ENCODE measurements around the gene ALKBH7.
"Not testable (repeated sequence)": the region's sequence is repeated elsewhere in the genome, so short reads cannot be mapped to it uniquely, and the experiment has no call there.

Gene ALKBH7

GRCh38 chr19:6373096-6373812 lies 660 bp downstream of the ALKBH7 start:
- DNase-seq, result peak; percentile 95

DNA sequence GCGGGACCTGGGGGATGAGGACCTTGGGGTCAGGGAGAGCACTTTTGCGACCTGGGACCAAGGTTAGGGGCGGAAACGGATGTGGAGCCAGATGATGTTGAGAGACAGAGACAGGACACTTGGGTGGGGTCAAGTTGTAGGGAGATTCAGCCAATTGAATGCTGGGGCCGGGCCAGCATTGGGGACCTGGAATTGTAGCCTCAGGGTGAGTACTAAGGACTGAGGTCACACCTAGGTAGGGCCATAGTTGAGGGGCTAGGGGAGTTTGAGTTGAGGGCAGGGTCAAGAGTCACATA lies 1.2 kb downstream of the ALKBH7 start:
- DNase-seq, result peak; percentile 56

DNA sequence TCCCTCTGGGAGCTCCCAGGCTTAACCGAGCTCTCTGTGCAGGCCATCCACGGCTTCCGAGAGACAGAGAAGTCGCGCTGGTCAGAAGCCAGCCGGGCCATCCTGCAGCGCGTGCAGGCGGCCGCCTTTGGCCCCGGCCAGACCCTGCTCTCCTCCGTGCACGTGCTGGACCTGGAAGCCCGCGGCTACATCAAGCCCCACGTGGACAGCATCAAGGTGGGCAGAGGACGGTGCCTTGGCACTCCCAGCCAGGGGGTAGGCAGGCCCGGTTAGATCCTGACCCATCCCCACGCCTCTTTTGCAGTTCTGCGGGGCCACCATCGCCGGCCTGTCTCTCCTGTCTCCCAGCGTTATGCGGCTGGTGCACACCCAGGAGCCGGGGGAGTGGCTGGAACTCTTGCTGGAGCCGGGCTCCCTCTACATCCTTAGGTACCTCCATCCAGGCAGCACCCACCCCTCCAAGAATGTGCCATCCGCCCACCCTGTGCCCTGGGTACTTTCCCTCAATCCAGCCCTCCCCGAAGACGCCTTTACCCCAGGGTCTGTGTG lies 1.6 kb downstream of the ALKBH7 start:
- DNase-seq, result no peak

- no peak for DNase-seq
Measured at GRCh38 chr19:6374711-6375410, 2.3 kb downstream of the ALKBH7 start.

DNA sequence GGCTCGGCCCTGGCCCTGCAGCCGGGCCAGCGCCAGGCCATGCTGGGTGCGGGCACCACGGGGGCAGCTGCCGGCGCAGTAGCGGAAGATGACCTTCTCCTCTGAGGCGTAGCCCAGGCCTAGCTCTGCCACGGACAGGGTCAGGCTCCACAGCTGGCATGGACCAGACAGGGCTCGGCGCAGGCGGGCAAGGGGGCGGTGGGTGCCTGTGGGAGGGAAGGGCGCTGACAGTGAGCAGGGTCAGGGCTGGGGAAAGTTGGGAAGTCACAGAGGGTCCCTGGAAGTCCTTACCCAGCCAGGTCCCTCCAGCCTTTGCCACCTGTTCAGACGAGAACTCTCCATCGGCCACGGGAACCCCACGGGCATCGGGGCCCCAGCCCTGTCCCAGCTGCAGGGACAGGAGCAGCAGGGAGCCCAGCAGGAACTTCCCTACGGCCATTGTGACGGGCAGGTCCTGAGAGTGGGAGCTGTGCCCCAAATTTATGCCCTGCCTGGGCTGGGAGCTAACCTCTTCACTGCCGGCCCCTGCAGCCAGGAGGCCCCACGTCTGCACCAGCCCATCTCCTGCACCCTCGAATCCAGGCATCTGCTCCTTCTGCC lies 2.9 kb downstream of the ALKBH7 start, which contains the start of gene PSPN:
PSPN (minus strand) TSS at position 523 of the 600 bp plus-strand sequence; CDS start at position 439, 84 bp downstream.
- no peak for DNase-seq

- DNase-seq, result no peak
Measured at GRCh38 chr19:6376512-6377190, 4.1 kb downstream of the ALKBH7 start.

DNA sequence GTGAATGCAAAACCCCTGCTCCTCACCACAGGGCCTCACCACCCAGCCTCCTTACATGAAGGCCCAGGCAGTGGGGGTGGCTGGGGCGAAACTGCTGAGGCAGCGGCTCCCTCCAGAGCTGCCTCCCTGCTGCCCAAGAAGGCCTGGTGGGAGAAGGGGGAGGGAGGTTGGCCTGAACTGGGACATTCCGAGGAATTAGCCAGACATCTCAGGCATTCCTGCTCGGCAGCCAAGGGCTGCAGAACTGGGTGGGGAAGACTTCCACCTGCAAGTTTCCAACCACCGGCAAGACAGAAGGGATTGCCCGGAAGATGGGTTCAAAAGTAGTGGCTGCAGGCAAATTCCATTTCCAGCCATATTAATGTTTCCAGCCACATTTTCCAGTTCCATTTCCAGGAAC lies 5.4 kb downstream of the ALKBH7 start:
- DNase-seq, result no peak

- no peak for DNase-seq
Measured at GRCh38 chr19:6378486-6378885, 5.9 kb downstream of the ALKBH7 start.

- DNase-seq, result no peak
Measured at GRCh38 chr19:6379744-6380143, 7.2 kb downstream of the ALKBH7 start.

- DNase-seq, result no peak
Measured at GRCh38 chr19:6381030-6381750, 8.6 kb downstream of the ALKBH7 start.

DNA sequence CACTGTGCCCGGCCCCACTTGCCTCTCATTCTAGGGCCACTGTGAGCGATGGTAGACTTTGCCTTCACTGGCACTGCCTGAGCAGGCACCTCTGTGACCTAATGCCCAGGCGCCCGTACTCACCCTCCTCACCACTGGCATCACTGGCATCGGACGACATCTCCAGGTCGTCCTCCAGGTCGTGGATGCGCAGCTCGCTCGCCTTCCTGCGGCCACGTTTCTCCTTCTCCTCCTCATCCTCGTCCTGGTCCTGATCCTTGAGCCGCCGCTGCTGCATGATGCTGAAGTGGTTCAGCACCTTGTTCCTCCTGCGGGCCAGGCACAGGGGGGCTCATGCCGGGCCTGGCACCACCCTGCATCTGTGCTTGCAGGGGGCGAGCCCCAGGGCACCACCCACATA lies 10.6 kb downstream of the ALKBH7 start:
- no peak for DNase-seq

- peak; percentile 66 for DNase-seq
Measured at GRCh38 chr19:6384381-6384780, 11.8 kb downstream of the ALKBH7 start.

- no peak for DNase-seq
Measured at GRCh38 chr19:6387372-6387771, 14.8 kb downstream of the ALKBH7 start.

GRCh38 chr19:6392221-6393073 lies 19.9 kb downstream of the ALKBH7 start:
- DNase-seq, result peak; percentile 7

- peak; percentile 97 for DNase-seq
Measured at GRCh38 chr19:6393074-6393982, 20.7 kb downstream of the ALKBH7 start, which contains the start of gene GTF2F1. Gene GTF2F1 (minus strand): TSS chr19:6393164. CDS start chr19:6392995, 169 bp downstream.

DNA sequence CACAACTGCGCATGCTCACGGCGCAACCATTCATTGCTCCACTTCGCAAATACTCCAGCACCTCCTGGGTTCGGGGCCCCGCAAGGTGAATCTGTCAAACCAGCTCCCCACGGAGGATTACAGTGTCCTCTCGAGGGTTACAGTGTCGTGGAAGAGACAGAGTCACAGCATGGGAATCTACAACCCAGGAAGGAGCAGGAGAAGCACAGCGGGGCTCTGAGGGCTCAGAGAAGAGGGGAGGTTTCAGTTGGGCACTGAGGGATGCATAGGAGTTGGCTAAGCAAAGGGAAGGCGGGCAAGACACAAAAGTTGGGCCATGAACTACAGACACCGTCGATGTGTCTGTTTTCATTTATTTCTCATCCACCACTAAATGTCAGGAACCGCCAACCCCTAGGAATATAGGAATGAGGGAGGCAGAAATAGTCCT lies 21.4 kb downstream of the ALKBH7 start:
- peak; percentile 83 for DNase-seq

DNA sequence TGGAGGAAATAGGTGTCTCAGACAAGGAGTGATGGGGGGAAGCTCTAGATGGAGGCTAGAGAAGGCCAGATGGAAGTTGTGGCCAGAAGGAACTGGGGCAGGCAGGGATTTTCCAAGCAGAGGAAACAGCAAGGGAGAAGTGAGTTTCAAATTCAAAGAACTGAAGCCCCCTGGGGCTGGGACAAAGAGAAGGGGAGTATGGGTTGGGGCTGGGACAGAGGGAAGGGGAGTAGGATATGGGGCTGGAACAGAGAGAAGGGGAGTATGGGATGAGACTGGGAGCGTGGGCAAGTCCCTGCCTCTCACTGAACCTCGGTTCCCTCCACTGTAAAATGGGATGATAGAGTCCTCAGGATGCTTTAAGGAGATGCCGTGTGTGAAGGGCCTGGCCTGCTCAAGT lies 22.2 kb downstream of the ALKBH7 start:
- DNase-seq, result no peak

- DNase-seq, result no peak
Measured at GRCh38 chr19:6396305-6396704, 23.7 kb downstream of the ALKBH7 start.

GRCh38 chr19:6400062-6400944 lies 27.7 kb downstream of the ALKBH7 start:
- DNase-seq, result not testable (repeated sequence)

Measured in hematopoietic multipotent progenitor cell treated with erythropoietin and hydrocortisone succinate and interleukin-3 and kit ligand, for 8 days (in vitro differentiated cells).